ENCODE results near the gene TMEM203.

Gene TMEM203

DNA sequence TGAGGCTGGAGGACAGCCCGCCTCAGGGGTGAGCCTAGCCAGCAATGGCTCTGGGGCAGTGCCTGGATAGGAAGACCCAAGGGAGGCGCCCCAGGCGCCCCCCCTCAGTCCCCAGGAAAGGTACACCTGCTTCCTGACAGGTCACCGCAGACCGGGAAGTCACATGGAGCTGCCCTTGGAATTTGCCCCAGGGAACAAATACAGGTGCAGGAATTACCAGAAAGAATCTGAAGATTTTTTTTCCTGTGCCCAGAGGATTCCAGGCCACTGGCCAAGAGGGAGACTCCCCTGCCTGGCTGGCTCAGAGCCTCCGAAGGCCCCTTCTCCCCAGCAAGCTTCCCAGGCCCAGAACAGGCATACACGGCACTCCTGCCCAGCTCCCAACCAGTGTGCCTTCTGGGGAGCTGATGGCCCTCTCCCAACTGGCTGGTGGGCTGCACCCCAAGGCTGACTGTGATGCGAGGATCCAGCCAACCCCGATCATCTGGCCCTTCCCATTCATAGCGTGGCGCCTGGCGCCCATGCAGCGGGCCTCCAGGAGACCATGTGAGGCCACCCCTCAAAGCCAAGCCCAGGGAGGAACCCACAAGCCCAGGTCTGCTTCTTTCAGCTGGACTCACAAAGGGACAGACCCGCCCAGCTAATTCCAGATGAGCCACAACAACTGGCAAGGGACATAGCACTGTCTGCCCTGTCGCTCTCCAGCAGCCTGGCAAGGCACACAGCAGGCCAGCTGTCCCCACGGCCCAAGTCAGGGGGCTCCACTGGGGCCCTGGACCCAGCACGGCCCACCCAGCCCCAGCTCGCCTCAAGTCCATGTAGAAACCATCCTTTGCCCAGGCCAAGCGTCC is 7.2 kb downstream of the TMEM203 start:
- H3K4me3 ChIP-seq (ENCODE audit: low read length) = peak overlapping the region; percentile 84
- TF ChIP-seq CTCF (conservative IDR thresholded peaks at IDR 0.05; ENCODE audit: low read depth, low read length) = no peak
- DNase-seq (ENCODE audit: low read depth) = no peak

DNA sequence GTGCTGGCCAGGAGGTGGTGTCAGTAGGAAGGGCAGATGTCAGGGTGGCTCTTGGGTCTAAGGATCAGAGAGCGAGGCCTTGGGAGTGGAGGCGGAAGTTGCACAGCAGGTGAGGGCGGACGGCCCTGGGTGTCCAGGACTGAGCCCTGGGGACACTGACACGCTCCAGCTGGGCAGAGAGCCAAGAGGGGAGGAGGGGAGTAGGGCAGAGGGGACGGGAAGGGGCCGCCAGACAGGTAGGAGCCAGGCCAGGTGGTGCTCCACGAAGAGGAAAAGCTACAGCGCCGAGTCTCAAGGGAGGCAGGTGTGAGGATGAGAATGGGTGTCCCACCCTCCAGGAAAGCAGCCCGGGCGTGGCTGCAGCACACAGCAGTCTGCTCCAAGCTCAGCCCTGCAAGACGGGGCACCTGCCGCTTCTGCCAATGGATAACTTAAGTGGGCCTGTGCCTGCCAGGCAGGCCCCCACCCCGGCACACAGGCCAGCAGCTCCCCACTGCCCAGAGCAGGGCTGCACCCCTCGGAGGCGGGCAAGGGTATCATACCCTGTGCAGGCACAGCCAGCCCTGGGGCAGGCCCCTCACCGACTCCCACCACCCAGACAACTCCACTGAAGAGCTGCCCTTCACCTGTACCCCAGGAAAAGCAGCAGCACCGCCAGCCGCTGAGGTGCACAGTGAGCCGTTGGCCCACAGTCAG is 9.8 kb downstream of the TMEM203 start:
- no peak for TF ChIP-seq CTCF (conservative IDR thresholded peaks at IDR 0.05; ENCODE audit: low read depth, low read length)
- no peak for DNase-seq (ENCODE audit: low read depth)
- H3K4me3 ChIP-seq (ENCODE audit: low read length) = peak overlapping the region; percentile 84

- DNase-seq (ENCODE audit: low read depth) = no peak
- no peak for TF ChIP-seq CTCF (conservative IDR thresholded peaks at IDR 0.05; ENCODE audit: low read depth, low read length)
- H3K4me3 ChIP-seq (ENCODE audit: low read length) = peak overlapping the region; percentile 84
These were observed 10.5 kb downstream of the TMEM203 start for GRCh38 chr9:137194909-137195308.

DNA sequence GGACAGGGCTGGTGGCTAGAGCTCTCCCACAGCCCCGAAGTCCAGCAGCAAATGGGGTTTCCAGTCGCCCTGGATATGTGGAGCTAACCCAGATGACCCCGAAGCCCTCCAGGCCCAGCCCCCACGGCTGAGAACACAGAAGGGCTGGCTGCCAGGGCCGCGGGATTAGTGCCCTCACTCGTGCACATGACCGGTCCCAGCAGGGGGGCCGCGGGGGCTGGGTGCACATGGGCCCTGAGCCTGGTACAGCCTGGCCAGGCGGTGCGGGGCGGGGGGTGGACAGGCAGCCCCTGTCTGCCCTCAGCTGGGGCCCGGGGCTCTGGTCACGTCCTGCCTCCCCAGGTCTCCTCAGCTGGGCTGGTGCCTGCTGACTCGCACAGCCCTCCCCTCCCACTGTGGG is 11.1 kb downstream of the TMEM203 start:
- TF ChIP-seq CTCF (conservative IDR thresholded peaks at IDR 0.05; ENCODE audit: low read depth, low read length) = no peak
- peak overlapping the region; percentile 84 for H3K4me3 ChIP-seq (ENCODE audit: low read length)
- DNase-seq (ENCODE audit: low read depth) = peak; percentile 94

- no peak for TF ChIP-seq CTCF (conservative IDR thresholded peaks at IDR 0.05; ENCODE audit: low read depth, low read length)
- DNase-seq (ENCODE audit: low read depth) = no peak
- peak overlapping the region; percentile 40 for H3K4me3 ChIP-seq (ENCODE audit: low read length)
These were observed 11.7 kb downstream of the TMEM203 start for GRCh38 chr9:137193771-137194170.

GRCh38 chr9:137192859-137193258 is 12.6 kb downstream of the TMEM203 start:
- TF ChIP-seq CTCF (conservative IDR thresholded peaks at IDR 0.05; ENCODE audit: low read depth, low read length) = no peak
- DNase-seq (ENCODE audit: low read depth) = no peak
- no peak overlapping the region for H3K4me3 ChIP-seq (ENCODE audit: low read length)

GRCh38 chr9:137192448-137192780 is 13.0 kb downstream of the TMEM203 start:
- no peak overlapping the region for H3K4me3 ChIP-seq (ENCODE audit: low read length)
- TF ChIP-seq CTCF (conservative IDR thresholded peaks at IDR 0.05; ENCODE audit: low read depth, low read length) = no peak

More at GRCh38 chr9:137192448-137192780, 13.0 kb downstream of the TMEM203 start:
- DNase-seq (ENCODE audit: low read depth) = no peak
